ENCODE data around the gene CWF19L1. TPM values are rescaled to one million over a fixed set of nuclear protein-coding genes. Genes with fewer than 3 reads are reported as not detected.

Gene CWF19L1
- polyA plus RNA-seq, 2 of the 4 experiments (the other 2 are of a cell fraction): 24.7 to 30.2 TPM

GRCh38 chr10:100208276-100208675 is 59.2 kb downstream of the CWF19L1 start:
- ChIA-PET CTCF (no interaction called here), POLR2A (no interaction called here)
- DNase-seq (ENCODE audit: low read depth in 1 of 2, low spot score in 1 of 2) (no peak), ATAC-seq (no peak), FAIRE-seq (no peak)
- Histone ChIP-seq H3K9me3 (no peaks in the 10 kb centered on the region), H3K4me3 (no peak overlapping the region), H3K27ac (no peak overlapping the region), H3K4me2 (no peak overlapping the region), H3K4me1 (no peaks in the 10 kb centered on the region)
- 93% methylated on average over 9 of the region's 9 CpGs for WGBS (ENCODE audit: missing lambda C conversion rate)
- TF ChIP-seq NPAS2 (CRISPR knock-in tag; IDR thresholded peaks at IDR 0.05; ENCODE audit: borderline replicate concordance): no peak
- no peak for TF ChIP-seq ZSCAN20 (CRISPR knock-in tag; IDR thresholded peaks at IDR 0.05)
- TF ChIP-seq MAZ (IDR thresholded peaks at IDR 0.05; ENCODE audit: borderline replicate concordance, low read depth, low read length): no peak
- no peak for TF ChIP-seq HMGXB4 (CRISPR knock-in tag; IDR thresholded peaks at IDR 0.05; ENCODE audit: borderline replicate concordance)
- TF ChIP-seq HES2 (IDR thresholded peaks at IDR 0.05): no peak
- TF ChIP-seq TP53 (CRISPR knock-in tag; IDR thresholded peaks at IDR 0.05): no peak
- TF ChIP-seq JUNB (IDR thresholded peaks at IDR 0.05): no peak
- no peak for TF ChIP-seq MAX (IDR thresholded peaks at IDR 0.05)
- TF ChIP-seq FOSL2 (IDR thresholded peaks at IDR 0.05): no peak
- TF ChIP-seq FOSL2 (CRISPR knock-in tag; IDR thresholded peaks at IDR 0.05): no peak
- no peak for TF ChIP-seq FOXS1 (CRISPR knock-in tag; IDR thresholded peaks at IDR 0.05)
- no peak for TF ChIP-seq EHMT2 (IDR thresholded peaks at IDR 0.05; ENCODE audit: low read depth)
- TF ChIP-seq CHD2 (IDR thresholded peaks at IDR 0.05; ENCODE audit: low read length, partially characterized antibody): no peak
- TF ChIP-seq RFX5 (IDR thresholded peaks at IDR 0.05): no peak
- no peak for TF ChIP-seq CHD4 (IDR thresholded peaks at IDR 0.05; ENCODE audit: borderline replicate concordance)
- no peak for TF ChIP-seq EHF (CRISPR knock-in tag; IDR thresholded peaks at IDR 0.05)
- no peak for TF ChIP-seq EP300 (IDR thresholded peaks at IDR 0.05)
- TF ChIP-seq SREBF2 (IDR thresholded peaks at IDR 0.05): no peak
- no peak for TF ChIP-seq PBX3 (IDR thresholded peaks at IDR 0.05)
- TF ChIP-seq USF2 (IDR thresholded peaks at IDR 0.05): no peak

- ChIA-PET POLR2A (no interaction called here), CTCF (interaction anchor here (1.4 kb wide), 1 partner anchor 21 kb away, joined by 3 read pairs; no protein-coding TSS in a partner anchor)
- ATAC-seq (no peak), FAIRE-seq (no peak), DNase-seq (ENCODE audit: low read depth in 1 of 2, low spot score in 1 of 2) (no peak)
- Histone ChIP-seq H3K4me1 (no peaks in the 10 kb centered on the region), H3K4me3 (no peak overlapping the region), H3K27ac (no peak overlapping the region), H3K9me3 (no peaks in the 10 kb centered on the region), H3K4me2 (no peak overlapping the region)
- no peak for TF ChIP-seq KDM5A (IDR thresholded peaks at IDR 0.05)
- TF ChIP-seq KDM1A (IDR thresholded peaks at IDR 0.05; ENCODE audit: low read depth): no peak
- TF ChIP-seq ZNF302 (CRISPR knock-in tag; IDR thresholded peaks at IDR 0.05): no peak
- TF ChIP-seq HES2 (IDR thresholded peaks at IDR 0.05): no peak
- no peak for TF ChIP-seq CBX8 (IDR thresholded peaks at IDR 0.05)
- TF ChIP-seq RARB (CRISPR knock-in tag; IDR thresholded peaks at IDR 0.05): no peak
- no peak for TF ChIP-seq HMGXB4 (CRISPR knock-in tag; IDR thresholded peaks at IDR 0.05; ENCODE audit: borderline replicate concordance)
- WGBS (ENCODE audit: missing lambda C conversion rate): 97% methylated on average over 2 of the region's 2 CpGs
Observed at GRCh38 chr10:100204370-100204769, 63.1 kb downstream of the CWF19L1 start.

Measured in A549 (cell line).